GM23248 (cell line): ENCODE measurements around the gene KRT9.
"Not testable (repeated sequence)": the region's sequence is repeated elsewhere in the genome, so short reads cannot be mapped to it uniquely, and the experiment has no call there.

ENCODE experiments used
- EZH2 ChIP-seq: fragments of 200-600 bp; sonication (generic); IDR thresholded peaks from 2 replicates; pipeline ENCODE4 v1.6.1; 2018; ENCODE audit warnings: antibody characterized with exemption, mild to moderate bottlenecking; ENCODE audit not compliant: insufficient read depth, poor library complexity, severe bottlenecking
- EZH2phosphoT487 ChIP-seq: fragments of 200-600 bp; sonication (generic); IDR thresholded peaks from 2 replicates; pipeline ENCODE4 v1.6.1; 2018; ENCODE audit warnings: antibody characterized with exemption, moderate library complexity, mild to moderate bottlenecking, low read depth; ENCODE audit not compliant: insufficient read depth

- not testable (repeated sequence) for TF ChIP-seq EZH2phosphoT487, EZH2
Observed at GRCh38 chr17:41584331-41584927, 12.6 kb upstream of the KRT9 start.
